ENCODE measurements around the gene SGCE. TPM values are rescaled to one million over a fixed set of nuclear protein-coding genes. Genes with fewer than 3 reads are reported as not detected.

SGCE gene
- total and polyA plus RNA-seq, 9 donors: 125 to 162 (median 141) TPM

DNA sequence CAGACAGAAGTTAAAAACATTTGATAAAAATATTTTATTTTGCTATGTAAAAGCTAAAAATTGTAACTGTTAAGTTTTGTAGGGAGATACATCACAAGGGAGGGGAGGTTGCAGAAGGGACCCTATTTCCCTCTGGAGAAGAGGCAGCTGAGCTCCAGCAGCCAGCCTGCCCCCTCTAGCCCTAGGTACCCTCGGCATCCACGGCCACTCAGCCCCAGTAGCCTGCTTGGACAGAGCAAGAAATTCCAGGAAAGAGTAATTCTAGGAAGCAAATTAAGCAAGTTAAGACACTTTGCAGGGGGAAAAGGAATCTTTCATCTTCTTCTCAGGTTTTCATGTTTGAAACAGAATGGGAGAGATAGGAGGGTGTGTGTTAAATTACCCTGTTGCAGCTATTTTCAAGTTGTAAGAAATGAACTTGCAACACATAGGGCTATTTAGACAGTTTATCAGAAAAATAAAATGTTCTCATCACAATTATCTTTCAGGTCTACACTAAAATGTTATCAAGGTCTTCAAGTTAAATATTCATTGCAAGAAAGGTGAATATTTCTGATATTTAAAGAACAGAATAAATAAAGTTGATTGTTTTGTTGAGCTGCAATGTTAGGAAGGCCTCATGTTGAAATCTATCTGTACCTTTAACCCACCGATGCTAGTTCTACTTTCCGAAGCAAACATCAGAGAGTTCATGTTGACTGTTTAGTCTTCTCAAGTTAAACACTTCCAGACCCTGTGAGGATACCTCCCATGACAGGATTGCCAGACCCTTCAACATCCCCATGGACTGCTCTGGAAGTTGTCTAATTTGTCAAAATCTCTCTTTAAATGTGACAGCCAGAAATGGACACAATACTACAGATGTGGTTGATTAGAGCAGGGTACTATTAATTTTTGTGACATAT, 5.5 kb downstream of the SGCE start:
- H3K27ac ChIP-seq (ENCODE audit: low read length): peak overlapping the region; percentile 90
- peak; percentile 33 for DNase-seq
- H3K4me3 ChIP-seq (ENCODE audit: low read length): peak overlapping the region; percentile 28
- no peaks in the 10 kb centered on the region for H3K36me3 ChIP-seq (ENCODE audit: control insufficient read depth, insufficient read depth, low read length)
- no peaks in the 10 kb centered on the region for H3K27me3 ChIP-seq (ENCODE audit: control insufficient read depth, insufficient read depth, low read length)
- H3K4me1 ChIP-seq (ENCODE audit: control insufficient read depth, insufficient read depth, low read length): peaks cover 11% of the 10 kb centered on the region
- no peaks in the 10 kb centered on the region for H3K9me3 ChIP-seq (replicated peaks; ENCODE audit: control insufficient read depth, low read depth, low read length)
- WGBS (ENCODE audit: insufficient coverage): no CpG with 5 or more reads among the region's 4 CpGs

DNA sequence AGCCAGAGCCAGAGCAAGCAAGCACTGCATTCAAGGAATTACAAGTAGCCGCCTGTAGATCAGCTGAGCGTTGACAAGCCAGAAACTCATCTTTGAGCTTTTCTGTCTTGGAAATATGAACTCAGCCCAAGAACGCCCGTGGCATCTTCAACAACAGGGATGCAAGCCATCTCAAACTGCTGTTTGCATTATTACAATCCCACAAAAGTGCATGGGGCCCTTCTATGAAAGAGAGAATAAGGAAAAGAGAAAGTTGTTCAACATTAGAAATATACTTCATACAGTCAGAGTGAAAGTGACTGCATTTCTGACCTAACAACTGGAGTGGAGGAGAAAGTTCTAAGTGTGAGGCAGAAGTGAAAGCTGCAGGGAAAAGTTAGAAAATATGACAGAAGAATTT, 6.5 kb downstream of the SGCE start:
- Histone ChIP-seq H3K36me3 (ENCODE audit: control insufficient read depth, insufficient read depth, low read length) (no peaks in the 10 kb centered on the region), H3K9me3 (replicated peaks; ENCODE audit: control insufficient read depth, low read depth, low read length) (no peaks in the 10 kb centered on the region), H3K4me1 (ENCODE audit: control insufficient read depth, insufficient read depth, low read length) (peaks cover 11% of the 10 kb centered on the region), H3K27me3 (ENCODE audit: control insufficient read depth, insufficient read depth, low read length) (no peaks in the 10 kb centered on the region), H3K4me3 (ENCODE audit: low read length) (peak overlapping the region; percentile 28), H3K27ac (ENCODE audit: low read length) (peak overlapping the region; percentile 90)
- WGBS (ENCODE audit: insufficient coverage): 17% methylated on average over 2 of the region's 4 CpGs
- DNase-seq: peak; percentile 89

DNA sequence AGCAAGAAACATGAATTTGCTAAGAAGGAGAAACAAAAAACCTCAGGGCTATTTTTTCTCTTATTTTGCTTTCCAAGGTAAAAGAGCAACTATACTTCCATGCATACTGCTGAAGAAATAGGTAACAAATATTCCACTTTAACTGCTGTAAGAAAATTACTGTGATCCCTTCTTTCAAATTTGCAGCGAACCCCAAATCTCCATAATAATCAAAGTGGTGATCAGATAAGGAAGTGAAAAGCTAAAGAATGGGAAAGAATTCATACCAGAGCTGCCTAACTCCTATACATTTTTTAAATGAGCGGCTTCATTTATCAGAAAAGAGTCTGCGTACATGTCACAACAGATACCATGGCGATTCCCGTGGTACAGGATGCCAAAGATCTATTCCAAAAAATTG, 7.2 kb downstream of the SGCE start:
- DNase-seq: no peak
- H3K4me1 ChIP-seq (ENCODE audit: control insufficient read depth, insufficient read depth, low read length): peaks cover 11% of the 10 kb centered on the region
- WGBS (ENCODE audit: insufficient coverage): no CpG with 5 or more reads among the region's 5 CpGs
- no peaks in the 10 kb centered on the region for H3K27me3 ChIP-seq (ENCODE audit: control insufficient read depth, insufficient read depth, low read length)
- no peak overlapping the region for H3K4me3 ChIP-seq (ENCODE audit: low read length)
- H3K27ac ChIP-seq (ENCODE audit: low read length): peak overlapping the region; percentile 90
- H3K36me3 ChIP-seq (ENCODE audit: control insufficient read depth, insufficient read depth, low read length): no peaks in the 10 kb centered on the region
- no peaks in the 10 kb centered on the region for H3K9me3 ChIP-seq (replicated peaks; ENCODE audit: control insufficient read depth, low read depth, low read length)

DNA sequence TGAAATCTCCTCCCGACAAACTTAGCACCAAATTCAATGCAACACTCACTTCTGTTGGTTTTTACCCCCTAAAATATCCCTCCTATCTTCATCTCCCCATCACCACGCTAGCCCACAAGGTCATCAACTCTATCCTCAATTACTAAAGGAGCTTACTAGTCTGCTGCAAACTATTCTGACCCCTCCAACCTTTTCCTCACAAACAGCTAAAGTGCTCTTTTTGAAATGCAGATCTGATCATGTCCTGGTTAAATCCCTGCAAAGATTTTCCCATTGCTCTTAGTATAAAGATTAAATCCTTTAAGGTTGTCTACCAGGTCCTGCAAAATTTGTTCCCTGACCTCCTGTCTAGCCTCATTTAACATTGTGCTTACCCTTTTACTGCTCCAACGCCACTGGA, 8.6 kb downstream of the SGCE start:
- no peak for DNase-seq
- no peaks in the 10 kb centered on the region for H3K9me3 ChIP-seq (replicated peaks; ENCODE audit: control insufficient read depth, low read depth, low read length)
- no peaks in the 10 kb centered on the region for H3K27me3 ChIP-seq (ENCODE audit: control insufficient read depth, insufficient read depth, low read length)
- no peak overlapping the region for H3K4me3 ChIP-seq (ENCODE audit: low read length)
- H3K4me1 ChIP-seq (ENCODE audit: control insufficient read depth, insufficient read depth, low read length): peaks cover 11% of the 10 kb centered on the region
- 69% methylated on average over 3 of the region's 3 CpGs for WGBS (ENCODE audit: insufficient coverage)
- H3K27ac ChIP-seq (ENCODE audit: low read length): peak overlapping the region; percentile 43
- no peaks in the 10 kb centered on the region for H3K36me3 ChIP-seq (ENCODE audit: control insufficient read depth, insufficient read depth, low read length)

DNA sequence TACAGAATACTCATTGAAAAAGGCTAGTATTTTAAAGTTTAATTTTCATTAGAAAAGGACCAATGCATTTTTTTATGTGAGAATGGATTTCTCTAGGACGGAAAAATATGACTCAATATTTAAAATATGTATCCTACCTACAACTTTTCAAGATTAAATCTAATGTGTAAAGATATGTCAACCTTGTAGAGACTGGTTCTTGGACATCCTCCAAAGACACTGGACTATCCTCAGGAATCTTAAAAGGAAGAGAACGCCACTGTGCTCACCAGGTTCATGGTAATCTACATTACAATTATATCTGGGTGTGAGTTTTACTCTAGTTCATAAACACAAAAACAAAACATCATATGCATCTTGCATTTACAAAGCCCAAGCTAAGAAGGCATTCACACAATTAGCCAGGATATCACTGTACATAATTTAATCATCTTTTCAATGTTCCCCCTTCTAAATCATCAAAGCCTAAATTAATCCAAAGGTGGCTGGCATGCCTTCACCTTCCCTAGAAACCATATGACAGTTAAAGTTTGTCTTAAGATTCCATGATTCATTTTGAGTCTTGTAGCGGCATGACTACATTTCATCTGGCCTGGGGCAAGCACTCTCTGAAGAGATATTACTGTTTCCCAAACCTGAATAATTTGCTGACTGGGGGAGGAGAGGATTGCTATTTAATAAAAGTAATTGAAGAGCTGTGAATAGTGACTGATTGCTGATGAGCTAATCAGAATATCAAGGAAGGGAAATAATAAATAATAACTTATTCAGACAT, 12.0 kb downstream of the SGCE start:
- no CpG with 5 or more reads among the region's 3 CpGs for WGBS (ENCODE audit: insufficient coverage)
- no peak for DNase-seq
- H3K36me3 ChIP-seq (ENCODE audit: control insufficient read depth, insufficient read depth, low read length): peaks cover 2% of the 10 kb centered on the region
- no peaks in the 10 kb centered on the region for H3K9me3 ChIP-seq (replicated peaks; ENCODE audit: control insufficient read depth, low read depth, low read length)
- no peak overlapping the region for H3K4me3 ChIP-seq (ENCODE audit: low read length)
- no peak overlapping the region for H3K27ac ChIP-seq (ENCODE audit: low read length)
- H3K27me3 ChIP-seq (ENCODE audit: control insufficient read depth, insufficient read depth, low read length): no peaks in the 10 kb centered on the region
- no peaks in the 10 kb centered on the region for H3K4me1 ChIP-seq (ENCODE audit: control insufficient read depth, insufficient read depth, low read length)

DNA sequence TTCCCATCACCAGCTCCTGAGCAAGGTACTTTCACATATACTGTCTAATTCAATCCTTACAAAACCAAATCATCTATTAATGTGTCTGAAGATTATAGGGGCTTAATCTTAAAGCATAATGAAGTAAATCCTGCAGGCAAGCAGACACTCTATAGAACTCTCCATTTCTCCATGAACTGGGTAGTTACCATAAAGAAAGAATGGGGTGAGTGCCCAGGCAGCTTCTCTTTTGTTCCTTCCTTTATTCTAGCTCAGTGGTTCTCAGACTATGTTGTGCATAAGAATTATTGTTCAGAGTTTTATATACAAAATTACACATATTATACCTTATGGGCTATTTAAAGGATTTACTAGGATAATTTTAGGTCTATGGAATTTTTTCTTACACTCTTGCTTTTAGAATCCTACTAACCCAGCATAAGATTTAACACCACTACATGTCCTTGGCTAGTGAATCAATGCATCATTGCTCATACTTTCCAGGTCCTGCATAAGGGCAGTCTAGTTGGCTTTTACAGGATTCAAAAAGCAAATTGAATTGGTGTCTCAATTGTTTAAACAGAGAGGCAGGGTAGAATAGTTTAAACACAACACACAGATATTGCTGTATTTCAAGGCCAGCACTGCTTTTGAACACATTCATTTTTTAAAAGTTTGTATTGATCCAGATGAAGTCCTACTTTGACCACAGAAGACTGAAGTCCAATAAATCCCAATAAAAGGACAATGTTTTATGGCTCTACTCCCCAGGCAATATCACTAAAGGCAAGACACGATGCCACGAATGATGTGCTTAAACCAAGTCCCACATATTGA, 12.9 kb downstream of the SGCE start:
- DNase-seq: no peak
- H3K36me3 ChIP-seq (ENCODE audit: control insufficient read depth, insufficient read depth, low read length): peaks cover 2% of the 10 kb centered on the region
- no peaks in the 10 kb centered on the region for H3K9me3 ChIP-seq (replicated peaks; ENCODE audit: control insufficient read depth, low read depth, low read length)
- no CpG with 5 or more reads among the region's 2 CpGs for WGBS (ENCODE audit: insufficient coverage)
- H3K4me1 ChIP-seq (ENCODE audit: control insufficient read depth, insufficient read depth, low read length): no peaks in the 10 kb centered on the region
- H3K27me3 ChIP-seq (ENCODE audit: control insufficient read depth, insufficient read depth, low read length): no peaks in the 10 kb centered on the region
- no peak overlapping the region for H3K4me3 ChIP-seq (ENCODE audit: low read length)
- no peak overlapping the region for H3K27ac ChIP-seq (ENCODE audit: low read length)

DNA sequence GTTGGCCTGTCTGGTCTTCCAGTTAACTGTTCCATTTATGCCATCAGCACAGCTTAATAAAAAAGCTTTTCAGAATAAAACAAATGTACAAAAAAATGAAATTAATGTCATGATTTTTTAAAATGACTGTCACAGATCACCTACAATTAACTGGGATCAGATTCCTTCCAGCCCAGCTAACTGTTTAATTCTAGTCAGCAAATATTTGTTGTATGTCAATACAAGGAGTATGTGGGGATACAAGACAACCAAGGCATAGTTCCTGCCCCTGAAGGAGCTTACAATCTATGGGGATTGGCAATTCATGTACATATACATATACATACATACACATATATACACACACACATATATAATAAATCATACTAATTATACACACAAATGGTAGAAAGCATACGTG, 16.5 kb downstream of the SGCE start:
- no CpG with 5 or more reads among the region's 1 CpG for WGBS (ENCODE audit: insufficient coverage)
- DNase-seq: no peak

DNA sequence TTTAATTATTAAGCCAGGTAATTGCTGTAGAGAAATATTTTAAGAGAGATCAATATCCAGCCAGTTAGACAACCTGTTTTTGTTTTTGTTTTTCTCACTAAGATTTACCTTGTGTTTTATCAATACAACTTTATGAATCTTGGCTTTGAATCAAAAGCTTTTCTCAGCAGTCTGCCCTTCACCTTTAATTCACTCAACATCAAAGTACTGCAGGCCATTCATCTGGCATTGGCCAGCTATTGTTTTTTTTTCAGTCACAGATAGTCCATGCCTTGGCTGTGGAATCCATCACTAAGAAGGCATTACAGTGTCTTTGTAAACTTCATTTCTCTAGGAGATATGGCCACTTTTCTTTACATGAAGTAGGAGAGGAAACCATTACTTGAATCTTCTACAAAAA, 20.2 kb downstream of the SGCE start:
- H3K4me1 ChIP-seq (ENCODE audit: control insufficient read depth, insufficient read depth, low read length): peaks cover 8% of the 10 kb centered on the region
- no peaks in the 10 kb centered on the region for H3K9me3 ChIP-seq (replicated peaks; ENCODE audit: control insufficient read depth, low read depth, low read length)
- H3K4me3 ChIP-seq (ENCODE audit: low read length): no peak overlapping the region
- peaks cover 5% of the 10 kb centered on the region for H3K36me3 ChIP-seq (ENCODE audit: control insufficient read depth, insufficient read depth, low read length)
- no peak for DNase-seq
- no peaks in the 10 kb centered on the region for H3K27me3 ChIP-seq (ENCODE audit: control insufficient read depth, insufficient read depth, low read length)
- no peak overlapping the region for H3K27ac ChIP-seq (ENCODE audit: low read length)

More for the DNA sequence above, 16.5 kb downstream of the SGCE start:
- no peaks in the 10 kb centered on the region for H3K9me3 ChIP-seq (replicated peaks; ENCODE audit: control insufficient read depth, low read depth, low read length)
- H3K4me3 ChIP-seq (ENCODE audit: low read length): no peak overlapping the region
- H3K36me3 ChIP-seq (ENCODE audit: control insufficient read depth, insufficient read depth, low read length): peaks cover 5% of the 10 kb centered on the region
- no peak overlapping the region for H3K27ac ChIP-seq (ENCODE audit: low read length)
- H3K27me3 ChIP-seq (ENCODE audit: control insufficient read depth, insufficient read depth, low read length): no peaks in the 10 kb centered on the region
- H3K4me1 ChIP-seq (ENCODE audit: control insufficient read depth, insufficient read depth, low read length): peaks cover 6% of the 10 kb centered on the region

DNA sequence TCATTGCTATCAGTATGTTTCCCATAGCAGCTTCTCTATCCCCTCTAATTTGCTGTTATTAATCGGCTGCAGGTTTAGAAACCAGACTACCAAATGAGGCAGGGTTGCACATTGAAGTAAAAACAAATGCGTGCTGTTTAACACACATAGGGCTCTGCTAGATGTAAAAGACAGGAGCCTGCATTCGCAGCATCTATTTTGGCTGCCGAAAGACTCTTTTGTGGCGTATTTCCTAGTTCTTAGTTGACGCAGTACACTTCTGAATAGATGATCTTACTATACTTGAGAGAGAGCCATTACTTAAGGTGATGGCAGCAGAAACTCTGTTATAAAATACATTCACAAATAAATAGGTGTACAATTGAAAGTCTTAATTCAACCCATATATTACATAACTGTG, 21.4 kb downstream of the SGCE start:
- H3K9me3 ChIP-seq (replicated peaks; ENCODE audit: control insufficient read depth, low read depth, low read length): no peaks in the 10 kb centered on the region
- H3K27me3 ChIP-seq (ENCODE audit: control insufficient read depth, insufficient read depth, low read length): no peaks in the 10 kb centered on the region
- DNase-seq: peak; percentile 63
- H3K36me3 ChIP-seq (ENCODE audit: control insufficient read depth, insufficient read depth, low read length): peaks cover 3% of the 10 kb centered on the region
- H3K27ac ChIP-seq (ENCODE audit: low read length): peak overlapping the region; percentile 78
- 60% methylated on average over 1 of the region's 6 CpGs for WGBS (ENCODE audit: insufficient coverage)
- H3K4me1 ChIP-seq (ENCODE audit: control insufficient read depth, insufficient read depth, low read length): peaks cover 8% of the 10 kb centered on the region
- no peak overlapping the region for H3K4me3 ChIP-seq (ENCODE audit: low read length)

DNA sequence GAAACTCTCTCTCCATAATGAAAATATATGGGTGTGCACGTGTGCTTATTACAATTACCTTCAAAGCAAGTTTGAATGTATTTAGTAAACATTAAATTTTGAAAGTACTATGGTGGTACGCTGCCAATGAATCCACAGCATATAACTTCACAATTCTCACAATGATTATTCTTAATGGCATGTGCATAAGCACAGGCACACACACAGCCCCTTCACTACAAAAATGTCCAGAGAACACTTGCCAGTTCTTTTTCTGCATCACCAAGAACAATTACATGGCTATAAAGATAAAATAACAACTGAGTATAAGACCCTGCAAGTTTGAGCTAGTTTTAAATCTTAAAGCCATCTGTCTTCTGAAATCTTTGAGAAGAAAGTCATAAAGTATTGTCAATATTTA, 22.2 kb downstream of the SGCE start:
- WGBS (ENCODE audit: insufficient coverage): no CpG with 5 or more reads among the region's 2 CpGs
- Histone ChIP-seq H3K36me3 (ENCODE audit: control insufficient read depth, insufficient read depth, low read length) (peaks cover 3% of the 10 kb centered on the region), H3K4me3 (ENCODE audit: low read length) (no peak overlapping the region), H3K27ac (ENCODE audit: low read length) (peak overlapping the region; percentile 78), H3K27me3 (ENCODE audit: control insufficient read depth, insufficient read depth, low read length) (no peaks in the 10 kb centered on the region), H3K4me1 (ENCODE audit: control insufficient read depth, insufficient read depth, low read length) (peaks cover 8% of the 10 kb centered on the region), H3K9me3 (replicated peaks; ENCODE audit: control insufficient read depth, low read depth, low read length) (no peaks in the 10 kb centered on the region)
- DNase-seq: peak; percentile 61

All from muscle of leg (tissue), 11 donors.